Measurements from ENCODE around the gene VPS4A. TPM values are rescaled to one million over a fixed set of nuclear protein-coding genes. Genes with fewer than 3 reads are reported as not detected.

The VPS4A gene
- total and polyA plus RNA-seq, 7 donors, result 38.1 to 76.2 (median 56.5) TPM

GRCh38 chr16:69322343-69322742 lies 11.2 kb downstream of the VPS4A start:
- Histone ChIP-seq H3K9me3 (no peaks in the 10 kb centered on the region), H3K27ac (peak overlapping the region; percentile 2), H3K36me3 (ENCODE audit: insufficient read depth in 1 of 2, low read depth in 1 of 2) (peaks cover 4 to 94% of the 10 kb centered on the region in 2 donors), H3K27me3 (ENCODE audit: insufficient read depth in 3 of 3, low read length in 2 of 3) (no peaks in the 10 kb centered on the region), H3K4me3 (no peak overlapping the region), H3K4me1 (peaks cover 44% of the 10 kb centered on the region)
- DNase-seq (no peak), ATAC-seq (no peak)
- intact Hi-C loops (cut with DNase I), result no loop called here
- no peak for TF ChIP-seq CTCF (IDR thresholded peaks at IDR 0.05)
- WGBS, 3 donors, result 83 to 87% (median 84%) methylated on average over 7 of the region's 7 CpGs

DNA sequence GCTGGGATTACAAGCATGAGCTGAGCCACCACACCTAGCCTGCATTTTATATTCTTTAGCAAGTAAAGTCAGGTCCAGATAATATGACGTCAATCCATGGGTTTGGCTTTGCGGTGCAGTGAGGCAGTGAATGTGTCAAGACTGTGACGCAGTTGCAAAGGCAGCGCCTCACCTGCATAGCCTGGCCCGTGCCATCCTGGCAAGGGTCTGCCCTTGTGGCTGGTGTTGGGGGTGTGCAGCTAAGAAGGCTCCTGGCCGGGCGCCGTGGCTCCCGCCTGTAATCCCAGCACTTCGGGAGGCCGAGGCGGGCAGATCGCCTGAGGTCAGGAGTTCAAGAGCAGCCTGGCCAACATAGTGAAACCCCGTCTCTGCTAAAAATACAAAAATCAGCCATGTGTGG lies 12.3 kb downstream of the VPS4A start:
- Histone ChIP-seq H3K36me3 (ENCODE audit: insufficient read depth in 1 of 2, low read depth in 1 of 2) (peaks cover 4 to 99% of the 10 kb centered on the region in 2 donors), H3K4me3 (no peak overlapping the region), H3K9me3 (no peaks in the 10 kb centered on the region), H3K27me3 (ENCODE audit: insufficient read depth in 3 of 3, low read length in 2 of 3) (no peaks in the 10 kb centered on the region), H3K27ac (peak overlapping the region; percentile 98), H3K4me1 (peaks cover 55% of the 10 kb centered on the region)
- ATAC-seq (no peak), DNase-seq (no peak)
- no peak for TF ChIP-seq CTCF (IDR thresholded peaks at IDR 0.05)
- 61 to 67% (median 66%) methylated on average over 14 of the region's 14 CpGs for WGBS, 3 donors
- intact Hi-C loops (cut with DNase I), result no loop called here

DNA sequence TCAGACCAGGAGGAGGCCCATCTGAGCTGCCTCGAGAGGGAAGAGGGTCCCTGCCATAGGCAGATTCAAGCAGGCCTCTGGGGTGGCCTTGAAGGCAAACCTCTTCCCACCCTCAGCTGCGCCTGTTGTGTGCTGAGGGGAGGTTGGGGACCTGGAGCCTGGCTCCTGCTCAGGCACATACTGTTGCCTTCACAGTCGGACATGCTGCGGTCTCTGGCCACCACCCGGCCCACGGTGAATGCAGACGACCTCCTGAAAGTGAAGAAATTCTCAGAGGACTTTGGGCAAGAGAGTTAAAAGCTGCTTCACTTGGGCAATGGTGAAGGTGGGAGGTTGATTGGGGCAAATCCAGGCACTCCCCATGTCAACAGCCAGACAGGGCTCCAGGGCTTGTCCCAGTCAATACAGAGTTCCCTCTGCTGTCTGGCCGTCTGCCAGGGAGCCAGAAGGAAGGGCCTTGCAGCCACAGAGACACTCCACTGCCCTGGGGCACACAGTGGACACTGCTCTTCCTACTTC lies 12.9 kb downstream of the VPS4A start:
- TF ChIP-seq CTCF (IDR thresholded peaks at IDR 0.05), result no peak
- no peaks in the 10 kb centered on the region for H3K9me3 ChIP-seq
- H3K36me3 ChIP-seq (ENCODE audit: insufficient read depth in 1 of 2, low read depth in 1 of 2), result peaks cover 4 to 92% of the 10 kb centered on the region in 2 donors
- intact Hi-C loops (cut with DNase I), result no loop called here
- peaks cover 60% of the 10 kb centered on the region for H3K4me1 ChIP-seq
- DNase-seq, result peak; percentile 70 to 83
- 62 to 70% (median 65%) methylated on average over 8 of the region's 8 CpGs for WGBS, 3 donors
- no peaks in the 10 kb centered on the region for H3K27me3 ChIP-seq (ENCODE audit: insufficient read depth in 3 of 3, low read length in 2 of 3)
- H3K4me3 ChIP-seq, result no peak overlapping the region
- ATAC-seq, result peak; percentile 17 to 45 (median 39)
- peak overlapping the region; percentile 98 for H3K27ac ChIP-seq

GRCh38 chr16:69324585-69325253 lies 13.6 kb downstream of the VPS4A start:
- Histone ChIP-seq H3K9me3 (no peaks in the 10 kb centered on the region), H3K27me3 (ENCODE audit: insufficient read depth in 3 of 3, low read length in 2 of 3) (no peaks in the 10 kb centered on the region), H3K4me3 (no peak overlapping the region), H3K27ac (peak overlapping the region; percentile 98), H3K36me3 (ENCODE audit: insufficient read depth in 1 of 2, low read depth in 1 of 2) (peaks cover 4 to 86% of the 10 kb centered on the region in 2 donors), H3K4me1 (peaks cover 67% of the 10 kb centered on the region)
- ATAC-seq, result no peak
- intact Hi-C loops (cut with DNase I), result no loop called here
- TF ChIP-seq CTCF (IDR thresholded peaks at IDR 0.05), result no peak
- WGBS, 3 donors, result 72 to 81% (median 79%) methylated on average over 10 of the region's 10 CpGs
- DNase-seq, result no peak
